ENCODE measurements around the gene CYBC1. TPM values are rescaled to one million over a fixed set of nuclear protein-coding genes. Genes with fewer than 3 reads are reported as not detected.

CYBC1 gene
- total RNA-seq, 1 experiment from 2014 or later: 92.4 TPM

DNA sequence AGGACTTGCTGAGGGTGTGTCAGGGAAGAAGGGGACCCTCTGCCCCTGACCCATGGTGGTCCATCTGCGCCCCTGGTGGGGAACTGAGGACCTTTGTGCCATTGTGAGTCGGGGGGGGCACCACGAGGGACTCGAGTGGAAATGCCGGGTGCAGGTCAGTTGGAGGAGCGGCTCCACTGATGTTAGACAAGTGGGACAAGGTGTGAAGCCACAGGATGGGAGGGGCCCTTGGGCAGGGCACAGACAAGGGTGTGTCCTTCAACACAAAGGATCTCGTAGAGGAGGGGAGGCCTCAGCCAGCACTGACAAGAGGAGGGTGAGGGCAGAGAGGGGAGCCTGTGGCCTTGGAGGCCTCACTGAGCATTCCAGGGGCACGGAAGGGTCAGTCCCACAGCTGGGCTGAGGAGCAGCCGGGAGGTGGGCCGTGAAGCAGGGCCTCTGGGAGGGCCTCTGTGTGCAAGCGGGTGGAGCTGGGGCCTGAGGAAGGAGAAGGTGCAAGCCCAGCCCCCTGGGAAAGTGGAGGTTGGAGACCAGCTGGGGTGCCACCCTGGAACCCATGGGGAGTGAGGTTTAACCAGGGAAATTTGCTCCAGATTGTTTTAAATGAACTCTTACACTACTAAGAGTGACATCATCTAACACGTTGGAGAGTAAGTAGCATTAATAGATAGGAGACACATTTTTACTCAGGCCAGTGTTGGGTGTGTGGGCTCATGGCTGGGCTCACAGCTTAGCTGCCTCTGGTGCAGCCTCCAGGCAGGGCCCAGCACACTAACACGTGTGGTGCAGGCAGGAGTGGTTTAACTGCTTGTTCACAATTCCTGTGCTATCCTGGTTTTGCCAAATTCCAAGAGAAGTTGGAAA, 35.9 kb upstream of the CYBC1 start:
- Histone ChIP-seq H3K79me2 (ENCODE audit: low read length) (no peaks in the 10 kb centered on the region), H3K9me3 (ENCODE audit: low read length) (no peaks in the 10 kb centered on the region), H3K9me2 (replicated peaks; ENCODE audit: insufficient read depth, low read length) (no peaks in the 10 kb centered on the region), H3K9ac (ENCODE audit: low read length) (no peak overlapping the region), H3K4me3 (ENCODE audit: low read length) (no peak overlapping the region), H3K36me3 (ENCODE audit: insufficient read depth, low read length) (peaks cover 8% of the 10 kb centered on the region; the same call in 1 of the 2 replicates), H2AFZ (ENCODE audit: low read length) (no peak overlapping the region), H4K20me1 (ENCODE audit: insufficient read depth, low read depth, low read length) (no peaks in the 10 kb centered on the region), H3K4me1 (ENCODE audit: low read length) (no peaks in the 10 kb centered on the region), H3K4me2 (ENCODE audit: low read depth, low read length, poor library complexity, severe bottlenecking) (no peak overlapping the region), H3K27ac (ENCODE audit: low read length) (no peak overlapping the region), H3K27me3 (ENCODE audit: low read length) (no peaks in the 10 kb centered on the region)
- DNase-seq: no peak

DNA sequence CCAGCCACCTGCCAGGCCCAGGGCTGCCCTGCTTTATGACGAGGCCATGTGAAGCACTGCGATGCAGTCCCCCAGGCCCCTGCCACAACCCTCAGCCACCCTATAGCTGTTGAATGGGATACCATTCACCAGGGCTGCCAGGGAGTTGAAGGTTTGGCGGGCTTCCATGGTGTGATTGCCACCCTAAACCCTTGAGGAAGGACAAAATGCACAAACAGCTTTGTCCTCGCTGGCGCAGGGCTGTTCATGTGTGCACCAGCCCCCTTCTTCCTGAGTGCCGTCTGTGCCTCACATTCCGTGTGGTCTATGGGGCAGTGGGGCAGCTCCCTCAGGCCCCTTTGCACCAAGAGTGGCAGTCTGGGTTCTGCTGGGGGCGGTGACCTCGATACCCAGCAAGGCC, 33.3 kb upstream of the CYBC1 start:
- no peaks in the 10 kb centered on the region for H4K20me1 ChIP-seq (ENCODE audit: insufficient read depth, low read depth, low read length)
- no peaks in the 10 kb centered on the region for H3K27me3 ChIP-seq (ENCODE audit: low read length)
- DNase-seq: no peak
- H3K9me2 ChIP-seq (replicated peaks; ENCODE audit: insufficient read depth, low read length): no peaks in the 10 kb centered on the region
- H3K9me3 ChIP-seq (ENCODE audit: low read length): no peaks in the 10 kb centered on the region
- no peaks in the 10 kb centered on the region for H3K79me2 ChIP-seq (ENCODE audit: low read length)
- H3K4me1 ChIP-seq (ENCODE audit: low read length): no peaks in the 10 kb centered on the region
- H3K4me3 ChIP-seq (ENCODE audit: low read length): no peak overlapping the region
- H2AFZ ChIP-seq (ENCODE audit: low read length): no peak overlapping the region
- no peak overlapping the region for H3K4me2 ChIP-seq (ENCODE audit: low read depth, low read length, poor library complexity, severe bottlenecking)
- no peak overlapping the region for H3K9ac ChIP-seq (ENCODE audit: low read length)
- no peak overlapping the region for H3K27ac ChIP-seq (ENCODE audit: low read length)
- peaks cover 8% of the 10 kb centered on the region; the same call in 1 of the 2 replicates for H3K36me3 ChIP-seq (ENCODE audit: insufficient read depth, low read length)

DNA sequence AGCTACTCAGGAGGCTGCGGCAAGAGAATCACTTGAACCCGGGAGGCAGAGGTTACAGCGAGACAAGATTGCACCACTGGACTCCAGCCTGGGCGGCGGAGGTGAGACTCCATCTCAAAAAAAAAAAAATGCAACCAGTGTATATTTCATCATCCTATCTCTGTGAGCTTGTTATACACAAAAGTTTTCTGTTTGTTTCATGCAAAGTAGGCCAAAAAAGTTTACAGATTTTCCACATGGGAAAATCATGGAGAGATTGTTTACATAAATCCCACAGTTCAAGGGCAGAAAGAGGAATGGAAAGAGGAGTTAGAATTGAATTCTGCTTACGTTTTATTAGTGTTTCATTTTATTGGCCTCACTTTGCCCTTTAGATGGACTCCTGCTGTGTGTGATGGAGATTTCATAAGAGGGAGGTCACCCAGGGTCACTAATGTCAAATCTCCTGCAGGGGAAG, 32.7 kb upstream of the CYBC1 start:
- H3K27ac ChIP-seq (ENCODE audit: low read length): no peak overlapping the region
- H2AFZ ChIP-seq (ENCODE audit: low read length): no peak overlapping the region
- H3K4me2 ChIP-seq (ENCODE audit: low read depth, low read length, poor library complexity, severe bottlenecking): no peak overlapping the region
- no peaks in the 10 kb centered on the region for H4K20me1 ChIP-seq (ENCODE audit: insufficient read depth, low read depth, low read length)
- H3K27me3 ChIP-seq (ENCODE audit: low read length): no peaks in the 10 kb centered on the region
- H3K4me1 ChIP-seq (ENCODE audit: low read length): no peaks in the 10 kb centered on the region
- H3K9me2 ChIP-seq (replicated peaks; ENCODE audit: insufficient read depth, low read length): no peaks in the 10 kb centered on the region
- H3K9me3 ChIP-seq (ENCODE audit: low read length): no peaks in the 10 kb centered on the region
- no peak overlapping the region for H3K9ac ChIP-seq (ENCODE audit: low read length)
- H3K36me3 ChIP-seq (ENCODE audit: insufficient read depth, low read length): peaks cover 8% of the 10 kb centered on the region; the same call in 1 of the 2 replicates
- H3K4me3 ChIP-seq (ENCODE audit: low read length): no peak overlapping the region
- no peaks in the 10 kb centered on the region for H3K79me2 ChIP-seq (ENCODE audit: low read length)
- DNase-seq: no peak

DNA sequence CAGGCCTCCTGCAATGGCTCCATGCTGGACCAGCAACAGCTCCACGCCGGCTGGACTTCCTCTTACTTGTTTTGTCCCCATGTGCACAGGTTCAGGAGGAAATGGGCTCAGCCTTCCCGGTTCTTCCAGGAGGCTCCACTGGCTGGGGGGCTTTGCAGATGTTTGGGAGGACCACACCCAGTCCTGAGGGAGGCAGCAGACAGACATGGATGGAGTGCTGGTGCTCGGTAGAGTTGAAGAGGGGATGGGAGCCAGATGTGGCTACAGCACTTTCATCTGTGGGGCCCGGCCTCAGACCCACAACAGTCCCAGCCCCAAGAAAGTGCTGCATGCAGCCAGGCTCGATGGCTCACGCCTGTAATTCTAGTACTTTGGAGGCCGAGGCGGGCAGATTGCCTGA, 29.8 kb upstream of the CYBC1 start:
- no peaks in the 10 kb centered on the region for H3K9me2 ChIP-seq (replicated peaks; ENCODE audit: insufficient read depth, low read length)
- no peaks in the 10 kb centered on the region for H4K20me1 ChIP-seq (ENCODE audit: insufficient read depth, low read depth, low read length)
- no peak overlapping the region for H2AFZ ChIP-seq (ENCODE audit: low read length)
- no peak for DNase-seq
- H3K4me2 ChIP-seq (ENCODE audit: low read depth, low read length, poor library complexity, severe bottlenecking): no peak overlapping the region
- H3K79me2 ChIP-seq (ENCODE audit: low read length): no peaks in the 10 kb centered on the region
- H3K4me1 ChIP-seq (ENCODE audit: low read length): no peaks in the 10 kb centered on the region
- H3K27ac ChIP-seq (ENCODE audit: low read length): no peak overlapping the region
- H3K9ac ChIP-seq (ENCODE audit: low read length): no peak overlapping the region
- H3K27me3 ChIP-seq (ENCODE audit: low read length): no peaks in the 10 kb centered on the region
- no peak overlapping the region for H3K4me3 ChIP-seq (ENCODE audit: low read length)
- peaks cover 8% of the 10 kb centered on the region; the same call in 1 of the 2 replicates for H3K36me3 ChIP-seq (ENCODE audit: insufficient read depth, low read length)
- H3K9me3 ChIP-seq (ENCODE audit: low read length): no peaks in the 10 kb centered on the region

DNA sequence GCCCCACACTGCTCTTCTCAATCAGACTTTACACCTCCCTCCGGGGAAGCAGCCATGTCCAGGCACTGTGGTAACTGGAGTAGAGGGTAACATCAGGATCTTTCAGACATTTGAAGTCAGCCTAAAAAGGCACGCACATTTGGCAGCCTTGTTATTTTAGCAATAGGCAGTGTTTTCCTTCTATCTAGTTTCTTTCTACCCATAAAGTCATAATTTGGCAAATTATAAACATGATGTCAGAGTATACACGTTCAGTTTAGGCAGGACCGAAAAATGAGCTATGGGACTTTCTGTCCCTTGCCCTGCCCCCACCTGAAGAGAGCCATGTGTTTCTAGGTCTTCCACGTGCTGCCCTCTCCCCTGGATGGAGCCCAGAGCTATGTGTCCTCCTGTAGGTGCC, 29.1 kb upstream of the CYBC1 start:
- no peaks in the 10 kb centered on the region for H3K9me3 ChIP-seq (ENCODE audit: low read length)
- no peaks in the 10 kb centered on the region for H4K20me1 ChIP-seq (ENCODE audit: insufficient read depth, low read depth, low read length)
- H3K27me3 ChIP-seq (ENCODE audit: low read length): no peaks in the 10 kb centered on the region
- H3K4me1 ChIP-seq (ENCODE audit: low read length): no peaks in the 10 kb centered on the region
- H3K4me2 ChIP-seq (ENCODE audit: low read depth, low read length, poor library complexity, severe bottlenecking): no peak overlapping the region
- H3K79me2 ChIP-seq (ENCODE audit: low read length): no peaks in the 10 kb centered on the region
- H3K4me3 ChIP-seq (ENCODE audit: low read length): no peak overlapping the region
- peaks cover 9% of the 10 kb centered on the region; the same call in 1 of the 2 replicates for H3K36me3 ChIP-seq (ENCODE audit: insufficient read depth, low read length)
- H3K27ac ChIP-seq (ENCODE audit: low read length): no peak overlapping the region
- H3K9ac ChIP-seq (ENCODE audit: low read length): no peak overlapping the region
- H2AFZ ChIP-seq (ENCODE audit: low read length): no peak overlapping the region
- no peaks in the 10 kb centered on the region for H3K9me2 ChIP-seq (replicated peaks; ENCODE audit: insufficient read depth, low read length)
- no peak for DNase-seq

DNA sequence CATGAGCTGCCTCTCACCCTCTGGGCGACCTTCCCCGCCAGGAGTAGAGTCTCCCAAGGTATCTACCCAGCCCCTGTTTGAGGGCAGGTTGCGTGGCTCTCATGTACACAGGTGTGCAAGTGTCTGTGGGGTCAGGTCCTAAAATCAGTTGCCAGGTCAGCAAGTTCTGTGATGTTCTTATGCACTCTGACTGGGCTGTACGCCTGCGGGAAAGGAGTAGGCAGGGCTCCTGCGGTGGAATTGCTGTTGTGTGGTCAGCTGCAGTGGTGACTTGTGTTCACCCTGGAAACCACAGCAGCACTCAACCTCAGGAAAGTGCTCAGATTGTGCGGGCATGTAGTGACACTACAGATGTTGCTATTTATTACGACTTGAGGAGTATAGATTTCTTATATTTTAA, 27.4 kb upstream of the CYBC1 start:
- Histone ChIP-seq H3K9me2 (replicated peaks; ENCODE audit: insufficient read depth, low read length) (no peaks in the 10 kb centered on the region), H3K27me3 (ENCODE audit: low read length) (no peaks in the 10 kb centered on the region), H2AFZ (ENCODE audit: low read length) (no peak overlapping the region), H3K36me3 (ENCODE audit: insufficient read depth, low read length) (peaks cover 4% of the 10 kb centered on the region; the same call in 1 of the 2 replicates), H3K79me2 (ENCODE audit: low read length) (no peaks in the 10 kb centered on the region), H3K4me2 (ENCODE audit: low read depth, low read length, poor library complexity, severe bottlenecking) (no peak overlapping the region), H3K4me1 (ENCODE audit: low read length) (no peaks in the 10 kb centered on the region), H4K20me1 (ENCODE audit: insufficient read depth, low read depth, low read length) (no peaks in the 10 kb centered on the region), H3K9ac (ENCODE audit: low read length) (no peak overlapping the region), H3K27ac (ENCODE audit: low read length) (no peak overlapping the region), H3K9me3 (ENCODE audit: low read length) (no peaks in the 10 kb centered on the region), H3K4me3 (ENCODE audit: low read length) (no peak overlapping the region)
- no peak for DNase-seq

DNA sequence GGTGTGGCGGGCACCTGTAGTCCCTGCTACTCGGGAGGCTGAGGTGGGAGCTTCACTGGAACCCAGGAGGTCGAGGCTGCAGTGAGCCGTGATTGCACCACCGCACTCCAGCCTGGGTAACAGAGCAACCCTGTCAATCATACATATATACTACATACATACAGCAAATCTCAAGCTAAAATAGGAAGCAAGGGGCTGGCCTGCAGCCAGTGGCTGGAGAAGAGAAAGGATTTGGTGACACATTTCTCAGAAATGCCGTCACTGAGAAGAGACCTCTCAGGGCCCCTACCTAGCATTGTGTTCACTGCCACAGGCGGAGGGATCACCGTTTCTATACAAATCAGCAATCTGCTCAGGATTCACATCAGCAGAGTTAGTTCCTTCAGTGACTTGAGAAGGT, 24.9 kb upstream of the CYBC1 start:
- H3K9me2 ChIP-seq (replicated peaks; ENCODE audit: insufficient read depth, low read length): no peaks in the 10 kb centered on the region
- H3K4me2 ChIP-seq (ENCODE audit: low read depth, low read length, poor library complexity, severe bottlenecking): no peak overlapping the region
- no peak overlapping the region for H3K27ac ChIP-seq (ENCODE audit: low read length)
- no peaks in the 10 kb centered on the region for H3K4me1 ChIP-seq (ENCODE audit: low read length)
- H3K27me3 ChIP-seq (ENCODE audit: low read length): no peaks in the 10 kb centered on the region
- H4K20me1 ChIP-seq (ENCODE audit: insufficient read depth, low read depth, low read length): no peaks in the 10 kb centered on the region
- H2AFZ ChIP-seq (ENCODE audit: low read length): no peak overlapping the region
- H3K36me3 ChIP-seq (ENCODE audit: insufficient read depth, low read length): peaks cover 8% of the 10 kb centered on the region; the same call in 1 of the 2 replicates
- H3K4me3 ChIP-seq (ENCODE audit: low read length): no peak overlapping the region
- no peaks in the 10 kb centered on the region for H3K79me2 ChIP-seq (ENCODE audit: low read length)
- no peak overlapping the region for H3K9ac ChIP-seq (ENCODE audit: low read length)
- H3K9me3 ChIP-seq (ENCODE audit: low read length): no peaks in the 10 kb centered on the region
- DNase-seq: no peak

DNA sequence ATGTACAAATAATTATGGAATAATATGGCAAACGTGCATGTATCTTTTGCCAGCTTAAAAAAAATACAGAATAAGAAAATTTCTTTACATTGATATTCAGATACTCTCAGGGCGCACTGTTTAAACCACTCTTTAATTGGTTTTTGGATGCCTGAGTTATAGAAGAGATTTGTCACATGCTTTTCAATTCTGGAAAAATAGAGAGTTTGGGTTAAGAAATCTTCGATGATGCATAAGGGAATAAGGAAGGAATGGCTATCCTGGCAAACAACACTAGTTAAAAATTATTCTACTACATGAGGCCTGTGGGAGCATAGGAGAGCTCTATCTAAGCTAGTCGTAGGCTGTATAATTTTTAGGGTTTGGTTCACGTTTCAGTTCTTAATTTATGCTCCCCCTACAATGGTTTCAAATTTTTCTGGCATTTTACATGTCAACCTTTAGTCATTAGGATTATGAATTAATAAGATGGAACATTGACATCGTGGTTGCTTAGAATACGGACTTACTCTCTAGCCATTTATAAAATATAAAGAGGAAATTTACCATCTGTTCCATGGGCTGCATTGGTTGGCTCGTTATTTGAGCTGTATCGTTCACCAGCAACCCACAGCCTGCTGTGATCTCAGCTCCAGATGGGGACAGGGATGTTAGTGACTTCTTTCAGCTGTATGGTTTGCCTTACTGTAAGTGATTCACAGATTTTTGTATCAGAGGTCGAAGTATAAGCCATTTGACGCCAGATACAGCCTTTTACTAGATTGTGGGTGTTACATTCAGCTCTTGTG, 23.9 kb upstream of the CYBC1 start:
- Histone ChIP-seq H3K36me3 (ENCODE audit: insufficient read depth, low read length) (peaks cover 13% of the 10 kb centered on the region; the same call in 1 of the 2 replicates), H3K27me3 (ENCODE audit: low read length) (no peaks in the 10 kb centered on the region)
- no peak for DNase-seq

More for the DNA sequence above, 23.9 kb upstream of the CYBC1 start:
- no peak overlapping the region for H3K27ac ChIP-seq (ENCODE audit: low read length)
- H4K20me1 ChIP-seq (ENCODE audit: insufficient read depth, low read depth, low read length): no peaks in the 10 kb centered on the region
- H3K79me2 ChIP-seq (ENCODE audit: low read length): no peaks in the 10 kb centered on the region
- H3K4me2 ChIP-seq (ENCODE audit: low read depth, low read length, poor library complexity, severe bottlenecking): no peak overlapping the region
- no peaks in the 10 kb centered on the region for H3K9me3 ChIP-seq (ENCODE audit: low read length)
- no peak overlapping the region for H3K9ac ChIP-seq (ENCODE audit: low read length)
- H3K9me2 ChIP-seq (replicated peaks; ENCODE audit: insufficient read depth, low read length): no peaks in the 10 kb centered on the region
- no peaks in the 10 kb centered on the region for H3K4me1 ChIP-seq (ENCODE audit: low read length)
- H3K4me3 ChIP-seq (ENCODE audit: low read length): no peak overlapping the region
- H2AFZ ChIP-seq (ENCODE audit: low read length): no peak overlapping the region
